Mammary epithelial cell (primary cell): ENCODE results near the gene MUC5B.

Experiments used
- EZH2 ChIP-seq: IDR thresholded peaks from 2 replicates; pipeline ENCODE4 v1.6.1; 2012; ENCODE audit warnings: low read length, inconsistent platforms, borderline replicate concordance
- TF ChIP-seq, protein P1 (sequence below), 2 donors: IDR thresholded peaks in 1 of 2; conservative IDR thresholded peaks in 1 of 2; 2 replicates each; pipeline ENCODE4 v1.5.1; 2011 to 2012; ENCODE audit warnings: inconsistent platforms in 2 of 2, low read length in 2 of 2, mild to moderate bottlenecking in 2 of 2, control low read depth in 1 of 2, low read depth in 1 of 2; ENCODE audit not compliant: insufficient read depth in 1 of 2; ENCODE audit errors: extremely low read depth in 1 of 2

DNA sequence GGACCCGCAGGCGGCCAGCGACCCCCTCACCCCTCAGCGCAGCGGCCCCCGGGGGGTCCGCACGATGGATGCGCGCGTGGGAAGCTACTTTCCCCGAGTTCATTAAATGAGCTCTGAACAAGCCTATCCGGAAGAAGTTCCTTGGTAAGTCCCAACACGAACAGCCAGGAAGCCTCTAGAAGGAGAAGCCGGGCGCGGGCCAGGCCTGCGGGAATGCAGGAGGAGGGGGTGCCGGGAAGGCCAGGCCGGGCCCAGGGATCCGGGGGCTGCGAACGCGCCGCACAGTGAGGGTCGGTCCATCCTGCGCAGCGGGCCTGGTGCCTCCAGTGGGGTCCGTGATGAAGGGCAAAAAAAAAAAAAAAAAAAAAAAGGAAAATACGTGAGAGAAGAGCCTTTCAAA is 49.7 kb downstream of the MUC5B start:
- TF ChIP-seq EZH2 = no peak
- TF ChIP-seq, protein P1, sequence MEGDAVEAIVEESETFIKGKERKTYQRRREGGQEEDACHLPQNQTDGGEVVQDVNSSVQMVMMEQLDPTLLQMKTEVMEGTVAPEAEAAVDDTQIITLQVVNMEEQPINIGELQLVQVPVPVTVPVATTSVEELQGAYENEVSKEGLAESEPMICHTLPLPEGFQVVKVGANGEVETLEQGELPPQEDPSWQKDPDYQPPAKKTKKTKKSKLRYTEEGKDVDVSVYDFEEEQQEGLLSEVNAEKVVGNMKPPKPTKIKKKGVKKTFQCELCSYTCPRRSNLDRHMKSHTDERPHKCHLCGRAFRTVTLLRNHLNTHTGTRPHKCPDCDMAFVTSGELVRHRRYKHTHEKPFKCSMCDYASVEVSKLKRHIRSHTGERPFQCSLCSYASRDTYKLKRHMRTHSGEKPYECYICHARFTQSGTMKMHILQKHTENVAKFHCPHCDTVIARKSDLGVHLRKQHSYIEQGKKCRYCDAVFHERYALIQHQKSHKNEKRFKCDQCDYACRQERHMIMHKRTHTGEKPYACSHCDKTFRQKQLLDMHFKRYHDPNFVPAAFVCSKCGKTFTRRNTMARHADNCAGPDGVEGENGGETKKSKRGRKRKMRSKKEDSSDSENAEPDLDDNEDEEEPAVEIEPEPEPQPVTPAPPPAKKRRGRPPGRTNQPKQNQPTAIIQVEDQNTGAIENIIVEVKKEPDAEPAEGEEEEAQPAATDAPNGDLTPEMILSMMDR (conservative IDR thresholded peaks at IDR 0.05 in 1 of 2, IDR thresholded peaks at IDR 0.05 in 1 of 2; ENCODE audit: extremely low read depth in 1 of 2, insufficient read depth in 1 of 2, low read depth in 1 of 2, low read length in 2 of 2) = no peak
